Measurements from ENCODE around the gene MCC.

The MCC gene

DNA sequence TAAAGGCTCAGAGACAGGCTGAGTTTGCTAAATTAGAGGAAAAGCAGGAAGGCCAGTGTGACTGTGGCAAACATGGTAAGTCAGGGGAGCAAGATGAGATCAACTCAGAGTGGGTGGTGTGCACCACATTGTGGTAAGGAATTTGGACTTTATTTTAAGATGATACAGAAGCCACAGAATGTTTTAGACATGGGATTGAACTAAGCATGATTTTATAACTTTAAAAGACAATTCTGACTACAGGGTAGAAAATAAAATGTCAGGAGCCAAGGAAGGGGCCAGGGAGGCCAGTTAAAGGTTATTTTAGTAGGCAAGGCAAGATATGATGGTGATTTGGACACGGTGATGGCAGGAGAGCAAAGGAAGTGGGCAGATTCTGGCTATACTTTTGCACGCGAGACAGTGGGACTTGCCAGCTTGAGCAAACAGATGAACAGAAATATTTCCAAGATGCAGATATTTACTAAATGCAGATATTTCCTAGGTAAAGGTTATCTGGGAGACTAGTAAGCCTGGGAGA is 107.4 kb downstream of the MCC start:
- no peak overlapping the region for H3K4me3 ChIP-seq (replicated peaks; ENCODE audit: insufficient read depth, low read length)
- no peak for DNase-seq (ENCODE audit: low read depth in 1 of 2, low spot score in 1 of 2)
- TF ChIP-seq GABPA (IDR thresholded peaks at IDR 0.05; ENCODE audit: low read depth) (no peak), POLR2AphosphoS5 (IDR thresholded peaks at IDR 0.05; ENCODE audit: low read depth) (no peak), SPI1 (IDR thresholded peaks at IDR 0.05; ENCODE audit: borderline replicate concordance, low read depth) (no peak)
- TF ChIP-seq, protein P1, sequence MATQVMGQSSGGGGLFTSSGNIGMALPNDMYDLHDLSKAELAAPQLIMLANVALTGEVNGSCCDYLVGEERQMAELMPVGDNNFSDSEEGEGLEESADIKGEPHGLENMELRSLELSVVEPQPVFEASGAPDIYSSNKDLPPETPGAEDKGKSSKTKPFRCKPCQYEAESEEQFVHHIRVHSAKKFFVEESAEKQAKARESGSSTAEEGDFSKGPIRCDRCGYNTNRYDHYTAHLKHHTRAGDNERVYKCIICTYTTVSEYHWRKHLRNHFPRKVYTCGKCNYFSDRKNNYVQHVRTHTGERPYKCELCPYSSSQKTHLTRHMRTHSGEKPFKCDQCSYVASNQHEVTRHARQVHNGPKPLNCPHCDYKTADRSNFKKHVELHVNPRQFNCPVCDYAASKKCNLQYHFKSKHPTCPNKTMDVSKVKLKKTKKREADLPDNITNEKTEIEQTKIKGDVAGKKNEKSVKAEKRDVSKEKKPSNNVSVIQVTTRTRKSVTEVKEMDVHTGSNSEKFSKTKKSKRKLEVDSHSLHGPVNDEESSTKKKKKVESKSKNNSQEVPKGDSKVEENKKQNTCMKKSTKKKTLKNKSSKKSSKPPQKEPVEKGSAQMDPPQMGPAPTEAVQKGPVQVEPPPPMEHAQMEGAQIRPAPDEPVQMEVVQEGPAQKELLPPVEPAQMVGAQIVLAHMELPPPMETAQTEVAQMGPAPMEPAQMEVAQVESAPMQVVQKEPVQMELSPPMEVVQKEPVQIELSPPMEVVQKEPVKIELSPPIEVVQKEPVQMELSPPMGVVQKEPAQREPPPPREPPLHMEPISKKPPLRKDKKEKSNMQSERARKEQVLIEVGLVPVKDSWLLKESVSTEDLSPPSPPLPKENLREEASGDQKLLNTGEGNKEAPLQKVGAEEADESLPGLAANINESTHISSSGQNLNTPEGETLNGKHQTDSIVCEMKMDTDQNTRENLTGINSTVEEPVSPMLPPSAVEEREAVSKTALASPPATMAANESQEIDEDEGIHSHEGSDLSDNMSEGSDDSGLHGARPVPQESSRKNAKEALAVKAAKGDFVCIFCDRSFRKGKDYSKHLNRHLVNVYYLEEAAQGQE (IDR thresholded peaks at IDR 0.05; ENCODE audit: insufficient replicate concordance, low read depth), result no peak
- TF ChIP-seq, protein P2, sequence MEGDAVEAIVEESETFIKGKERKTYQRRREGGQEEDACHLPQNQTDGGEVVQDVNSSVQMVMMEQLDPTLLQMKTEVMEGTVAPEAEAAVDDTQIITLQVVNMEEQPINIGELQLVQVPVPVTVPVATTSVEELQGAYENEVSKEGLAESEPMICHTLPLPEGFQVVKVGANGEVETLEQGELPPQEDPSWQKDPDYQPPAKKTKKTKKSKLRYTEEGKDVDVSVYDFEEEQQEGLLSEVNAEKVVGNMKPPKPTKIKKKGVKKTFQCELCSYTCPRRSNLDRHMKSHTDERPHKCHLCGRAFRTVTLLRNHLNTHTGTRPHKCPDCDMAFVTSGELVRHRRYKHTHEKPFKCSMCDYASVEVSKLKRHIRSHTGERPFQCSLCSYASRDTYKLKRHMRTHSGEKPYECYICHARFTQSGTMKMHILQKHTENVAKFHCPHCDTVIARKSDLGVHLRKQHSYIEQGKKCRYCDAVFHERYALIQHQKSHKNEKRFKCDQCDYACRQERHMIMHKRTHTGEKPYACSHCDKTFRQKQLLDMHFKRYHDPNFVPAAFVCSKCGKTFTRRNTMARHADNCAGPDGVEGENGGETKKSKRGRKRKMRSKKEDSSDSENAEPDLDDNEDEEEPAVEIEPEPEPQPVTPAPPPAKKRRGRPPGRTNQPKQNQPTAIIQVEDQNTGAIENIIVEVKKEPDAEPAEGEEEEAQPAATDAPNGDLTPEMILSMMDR (IDR thresholded peaks at IDR 0.05; ENCODE audit: insufficient read depth, low read length), result no peak
- no peaks in the 10 kb centered on the region for H3K27me3 ChIP-seq (ENCODE audit: insufficient read depth, poor library complexity, severe bottlenecking)
- H3K27ac ChIP-seq (replicated peaks), result no peak overlapping the region

DNA sequence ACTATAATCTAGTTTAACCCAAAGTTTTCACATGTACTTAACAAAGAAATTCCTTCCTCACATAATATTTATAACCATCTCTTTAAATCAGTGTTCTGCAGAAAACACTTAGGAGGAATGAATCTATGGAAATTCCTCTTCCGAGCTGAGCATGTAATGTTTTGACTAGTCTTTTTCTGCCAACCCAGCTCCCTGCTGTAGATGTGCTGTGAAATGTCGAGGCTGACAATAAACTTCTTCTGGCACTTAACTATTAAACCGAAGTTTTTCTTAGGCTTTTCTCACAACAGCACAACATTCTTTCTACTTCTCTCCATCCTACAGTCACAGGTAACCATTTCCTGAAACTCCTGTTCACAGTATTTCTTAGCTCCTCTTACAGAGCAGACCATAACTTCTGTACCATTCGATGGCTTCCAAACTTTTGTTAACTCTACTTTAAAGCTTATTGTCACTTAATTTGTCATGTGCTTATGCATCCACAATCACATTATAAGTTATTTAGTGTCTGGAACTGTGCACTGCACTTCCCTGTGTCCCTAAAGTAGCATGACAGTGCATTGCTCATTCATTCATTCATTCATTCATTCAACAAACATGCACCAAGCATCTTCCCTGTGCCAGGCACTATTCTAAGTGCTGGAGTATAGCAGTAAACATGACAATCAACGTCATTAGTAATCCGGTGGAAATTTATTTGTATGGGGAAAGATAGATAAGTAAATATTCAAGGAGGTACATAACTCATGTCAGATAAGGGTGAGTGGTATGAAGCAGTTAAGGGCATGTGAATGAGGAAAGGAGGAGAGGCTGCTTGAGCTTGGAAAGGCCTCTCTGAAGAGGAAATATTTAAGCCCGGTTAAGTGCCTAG is 108.1 kb downstream of the MCC start:
- no peaks in the 10 kb centered on the region for H3K27me3 ChIP-seq (ENCODE audit: insufficient read depth, poor library complexity, severe bottlenecking)
- DNase-seq (ENCODE audit: low read depth in 1 of 2, low spot score in 1 of 2), result no peak
- H3K27ac ChIP-seq (replicated peaks), result no peak overlapping the region
- no peak overlapping the region for H3K4me3 ChIP-seq (replicated peaks; ENCODE audit: insufficient read depth, low read length)
- TF ChIP-seq GABPA (IDR thresholded peaks at IDR 0.05; ENCODE audit: low read depth) (no peak), POLR2AphosphoS5 (IDR thresholded peaks at IDR 0.05; ENCODE audit: low read depth) (no peak), SPI1 (IDR thresholded peaks at IDR 0.05; ENCODE audit: borderline replicate concordance, low read depth) (no peak)
- TF ChIP-seq, protein P2 (IDR thresholded peaks at IDR 0.05; ENCODE audit: insufficient read depth, low read length), result no peak
- TF ChIP-seq, protein P1 (IDR thresholded peaks at IDR 0.05; ENCODE audit: insufficient replicate concordance, low read depth), result no peak

DNA sequence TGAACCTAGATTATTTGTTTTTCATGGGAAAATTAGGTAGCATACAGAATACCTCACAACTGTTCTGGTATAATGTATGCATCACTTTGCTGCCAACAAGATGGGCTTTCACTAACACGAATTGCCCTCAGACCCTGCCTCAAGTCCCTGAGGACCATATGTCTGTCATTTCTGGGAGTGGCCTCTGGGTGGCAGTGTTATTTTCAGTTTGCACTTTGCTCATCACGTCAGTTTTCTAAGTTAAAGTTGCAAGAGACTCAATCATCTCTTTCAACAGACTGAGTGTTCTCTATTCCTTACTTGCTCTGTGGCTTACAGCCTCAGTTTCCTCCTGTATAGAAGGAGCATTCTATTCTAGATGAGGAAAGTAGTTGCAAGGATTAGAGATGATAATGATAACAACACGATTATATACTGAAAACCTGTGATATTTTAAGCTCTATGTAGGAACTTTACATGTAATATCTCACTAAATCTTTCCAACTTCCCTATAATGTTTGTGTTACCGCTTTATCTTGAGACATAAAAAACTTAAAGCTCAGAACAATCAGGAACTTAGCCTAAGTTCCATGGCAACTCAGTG is 109.2 kb downstream of the MCC start:
- DNase-seq (ENCODE audit: low read depth in 1 of 2, low spot score in 1 of 2), result peak; percentile 8 to 28
- H3K4me3 ChIP-seq (replicated peaks; ENCODE audit: insufficient read depth, low read length), result no peak overlapping the region
- H3K27ac ChIP-seq (replicated peaks), result no peak overlapping the region
- no peaks in the 10 kb centered on the region for H3K27me3 ChIP-seq (ENCODE audit: insufficient read depth, poor library complexity, severe bottlenecking)
- TF ChIP-seq, protein P2 (IDR thresholded peaks at IDR 0.05; ENCODE audit: insufficient read depth, low read length), result no peak
- TF ChIP-seq POLR2AphosphoS5 (IDR thresholded peaks at IDR 0.05; ENCODE audit: low read depth) (no peak), SPI1 (IDR thresholded peaks at IDR 0.05; ENCODE audit: borderline replicate concordance, low read depth) (no peak), GABPA (IDR thresholded peaks at IDR 0.05; ENCODE audit: low read depth) (no peak)
- TF ChIP-seq, protein P1 (IDR thresholded peaks at IDR 0.05; ENCODE audit: insufficient replicate concordance, low read depth), result no peak
